HEK293 (cell line): Measurements from ENCODE around the gene AOC3.

ENCODE experiments used
- CTCF ChIA-PET: fragments of 350-600 bp; formaldehyde crosslinking; extraction: SDS; loops from one replicate; lab custom pipeline; 2021; ENCODE audit warnings: antibody characterized with exemption; lab: Yijun Ruan, JAX
- POLR2A ChIA-PET: fragments of 300-600 bp; formaldehyde crosslinking; extraction: SDS; loops from one replicate; lab custom pipeline; 2020; ENCODE audit warnings: antibody characterized with exemption, inconsistent platforms; lab: Yijun Ruan, JAX
- H3K27ac ChIP-seq: fragments of 200-500 bp; sonication (Bioruptor generic); 2 replicates; pipeline ENCODE4 v1.5.1; 2014; ENCODE audit warnings: low read depth, low read length, control low read depth, inconsistent platforms; ENCODE audit errors: extremely low read depth
- H3K36me3 ChIP-seq, 2 experiments: fragments of 200-500 bp in 1 of 2; sonication (Bioruptor generic) in 1 of 2; 1 replicate in 1 of 2; 2 replicates in 1 of 2; pipeline ENCODE4 v1.5.1; 2014 to 2017; ENCODE audit warnings: inconsistent platforms in 2 of 2, low read length in 2 of 2; ENCODE audit not compliant: control insufficient read depth in 2 of 2, insufficient read depth in 1 of 2
- H3K4me1 ChIP-seq: fragments of 200-500 bp; sonication (Bioruptor generic); 2 replicates; pipeline ENCODE4 v1.5.1; 2014; ENCODE audit warnings: mild to moderate bottlenecking, low read length, inconsistent platforms; ENCODE audit not compliant: control insufficient read depth, insufficient read depth
- H3K4me3 ChIP-seq: 2 replicates; pipeline ENCODE4 v1.5.1; 2011; ENCODE audit warnings: low read depth, mild to moderate bottlenecking, control low read depth, low read length, moderate library complexity
- H3K9me3 ChIP-seq: fragments of 200-500 bp; sonication (Bioruptor generic); 2 replicates; pipeline ENCODE4 v1.5.1; 2014; ENCODE audit warnings: low read depth, low read length, inconsistent platforms; ENCODE audit not compliant: control insufficient read depth, insufficient read depth
- GLI2 ChIP-seq: fragments of 450-650 bp; formaldehyde crosslinking; IDR thresholded peaks from 2 replicates; pipeline ENCODE4; 2017; ENCODE audit warnings: missing biosample characterization, missing genetic modification characterization, low read depth, borderline replicate concordance
- GLIS1 ChIP-seq: fragments of 450-650 bp; formaldehyde crosslinking; IDR thresholded peaks from 2 replicates; pipeline ENCODE4 v1.5.1; 2016; ENCODE audit warnings: missing biosample characterization, missing genetic modification characterization
- MZF1 ChIP-seq: fragments of 450-650 bp; formaldehyde crosslinking; IDR thresholded peaks from 2 replicates; pipeline ENCODE4 v1.5.1; 2017; ENCODE audit warnings: missing biosample characterization, missing genetic modification characterization, borderline replicate concordance
- OSR2 ChIP-seq: fragments of 450-650 bp; formaldehyde crosslinking; IDR thresholded peaks from 2 replicates; pipeline ENCODE4 v1.5.1; 2016; ENCODE audit warnings: missing biosample characterization, missing genetic modification characterization
- WT1 ChIP-seq: fragments of 450-650 bp; formaldehyde crosslinking; IDR thresholded peaks from 2 replicates; pipeline ENCODE4 v1.5.1; 2016; ENCODE audit warnings: missing biosample characterization, missing genetic modification characterization
- ZBTB17 ChIP-seq: fragments of 450-650 bp; formaldehyde crosslinking; IDR thresholded peaks from 2 replicates; pipeline ENCODE4 v1.5.1; 2016; ENCODE audit warnings: missing biosample characterization, missing genetic modification characterization
- ZBTB44 ChIP-seq: fragments of 450-650 bp; IDR thresholded peaks from 2 replicates; pipeline ENCODE4 v1.5.1; 2018; ENCODE audit warnings: missing biosample characterization, mild to moderate bottlenecking, missing genetic modification characterization
- ZBTB7A ChIP-seq: fragments of 450-650 bp; formaldehyde crosslinking; IDR thresholded peaks from 2 replicates; pipeline ENCODE4 v1.5.1; 2016; ENCODE audit warnings: low read depth, missing biosample characterization, missing genetic modification characterization
- ZFP37 ChIP-seq: fragments of 450-650 bp; formaldehyde crosslinking; IDR thresholded peaks from 2 replicates; pipeline ENCODE4 v1.5.1; 2016; ENCODE audit warnings: missing biosample characterization, missing genetic modification characterization
- ZIC2 ChIP-seq: fragments of 450-650 bp; formaldehyde crosslinking; IDR thresholded peaks from 2 replicates; pipeline ENCODE4 v1.5.1; 2016; ENCODE audit warnings: missing biosample characterization, missing genetic modification characterization
- ZNF132 ChIP-seq: fragments of 450-650 bp; formaldehyde crosslinking; IDR thresholded peaks from 2 replicates; pipeline ENCODE4 v1.5.1; 2017; ENCODE audit warnings: missing biosample characterization, missing genetic modification characterization, borderline replicate concordance
- ZNF140 ChIP-seq: fragments of 450-650 bp; formaldehyde crosslinking; IDR thresholded peaks from 2 replicates; pipeline ENCODE4 v1.5.1; 2016; ENCODE audit warnings: missing biosample characterization, missing genetic modification characterization
- ZNF280D ChIP-seq: fragments of 450-650 bp; formaldehyde crosslinking; IDR thresholded peaks from 2 replicates; pipeline ENCODE4 v1.5.1; 2016; ENCODE audit warnings: missing biosample characterization, missing genetic modification characterization
- ZNF394 ChIP-seq: fragments of 450-650 bp; formaldehyde crosslinking; IDR thresholded peaks from 2 replicates; pipeline ENCODE4 v1.5.1; 2016; ENCODE audit warnings: missing biosample characterization, missing genetic modification characterization, mild to moderate bottlenecking, moderate library complexity, borderline replicate concordance
- ZNF548 ChIP-seq: fragments of 450-650 bp; formaldehyde crosslinking; IDR thresholded peaks from 2 replicates; pipeline ENCODE4 v1.5.1; 2016; ENCODE audit warnings: missing biosample characterization, missing genetic modification characterization
- ZNF558 ChIP-seq: fragments of 450-650 bp; formaldehyde crosslinking; IDR thresholded peaks from 2 replicates; pipeline ENCODE4 v1.5.1; 2016; ENCODE audit warnings: missing biosample characterization, missing genetic modification characterization
- ZNF561 ChIP-seq: fragments of 450-650 bp; IDR thresholded peaks from 2 replicates; pipeline ENCODE4 v1.5.1; 2018; ENCODE audit warnings: missing biosample characterization, missing genetic modification characterization, borderline replicate concordance
- ZNF623 ChIP-seq: fragments of 450-650 bp; formaldehyde crosslinking; IDR thresholded peaks from 2 replicates; pipeline ENCODE4 v1.5.1; 2016; ENCODE audit warnings: missing biosample characterization, missing genetic modification characterization
- ZNF624 ChIP-seq: fragments of 450-650 bp; formaldehyde crosslinking; IDR thresholded peaks from 2 replicates; pipeline ENCODE4 v1.5.1; 2017; ENCODE audit warnings: missing biosample characterization, missing genetic modification characterization
- ZNF654 ChIP-seq: fragments of 450-650 bp; formaldehyde crosslinking; IDR thresholded peaks from 2 replicates; pipeline ENCODE4 v1.5.1; 2016; ENCODE audit warnings: low read depth, missing biosample characterization, missing genetic modification characterization
- ZNF76 ChIP-seq: fragments of 450-650 bp; formaldehyde crosslinking; IDR thresholded peaks from 2 replicates; pipeline ENCODE4; 2016; ENCODE audit warnings: low read depth, missing biosample characterization, missing genetic modification characterization, borderline replicate concordance
- ZNF837 ChIP-seq: fragments of 450-650 bp; formaldehyde crosslinking; IDR thresholded peaks from 2 replicates; pipeline ENCODE4 v1.5.1; 2016; ENCODE audit warnings: missing biosample characterization, missing genetic modification characterization
- ZSCAN4 ChIP-seq: fragments of 450-650 bp; formaldehyde crosslinking; IDR thresholded peaks from 2 replicates; pipeline ENCODE4 v1.5.1; 2017; ENCODE audit warnings: missing biosample characterization, missing genetic modification characterization
- TF ChIP-seq, protein P1 (sequence below): fragments of 450-650 bp; formaldehyde crosslinking; IDR thresholded peaks from 2 replicates; pipeline ENCODE4 v1.5.1; 2016; ENCODE audit warnings: missing biosample characterization, missing genetic modification characterization, borderline replicate concordance
- TF ChIP-seq, protein P2 (sequence below): fragments of 450-650 bp; formaldehyde crosslinking; IDR thresholded peaks from 2 replicates; pipeline ENCODE4 v1.5.1; 2016; ENCODE audit warnings: missing biosample characterization, missing genetic modification characterization

The AOC3 gene

DNA sequence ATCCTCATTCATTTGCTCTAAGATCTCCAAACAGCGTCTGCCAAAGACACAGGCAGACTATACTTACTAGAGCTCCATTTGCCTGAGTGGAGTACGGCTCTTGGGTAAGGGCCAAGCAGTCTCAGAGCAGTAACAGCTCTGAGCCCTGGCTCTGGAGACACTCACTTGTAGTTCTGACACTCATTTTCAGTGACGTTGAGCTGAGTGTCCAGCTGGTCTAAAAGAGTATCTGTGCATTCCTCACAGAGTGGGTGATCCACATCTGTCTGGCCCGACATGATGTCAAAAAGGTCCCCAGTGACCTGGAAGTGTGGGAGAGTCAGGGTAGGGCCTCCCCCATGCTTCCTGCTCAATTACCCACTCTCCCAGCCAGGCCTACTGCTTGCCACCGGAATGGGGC is 32.6 kb upstream of the AOC3 start (continued):
- TF ChIP-seq ZNF623 (no peak), ZBTB7A (tag by site-specific recombination) (no peak), ZNF624 (tag by site-specific recombination) (no peak), ZNF394 (no peak)
- TF ChIP-seq, protein P1, sequence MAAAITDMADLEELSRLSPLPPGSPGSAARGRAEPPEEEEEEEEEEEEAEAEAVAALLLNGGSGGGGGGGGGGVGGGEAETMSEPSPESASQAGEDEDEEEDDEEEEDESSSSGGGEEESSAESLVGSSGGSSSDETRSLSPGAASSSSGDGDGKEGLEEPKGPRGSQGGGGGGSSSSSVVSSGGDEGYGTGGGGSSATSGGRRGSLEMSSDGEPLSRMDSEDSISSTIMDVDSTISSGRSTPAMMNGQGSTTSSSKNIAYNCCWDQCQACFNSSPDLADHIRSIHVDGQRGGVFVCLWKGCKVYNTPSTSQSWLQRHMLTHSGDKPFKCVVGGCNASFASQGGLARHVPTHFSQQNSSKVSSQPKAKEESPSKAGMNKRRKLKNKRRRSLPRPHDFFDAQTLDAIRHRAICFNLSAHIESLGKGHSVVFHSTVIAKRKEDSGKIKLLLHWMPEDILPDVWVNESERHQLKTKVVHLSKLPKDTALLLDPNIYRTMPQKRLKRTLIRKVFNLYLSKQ (tag by site-specific recombination), result no peak

DNA sequence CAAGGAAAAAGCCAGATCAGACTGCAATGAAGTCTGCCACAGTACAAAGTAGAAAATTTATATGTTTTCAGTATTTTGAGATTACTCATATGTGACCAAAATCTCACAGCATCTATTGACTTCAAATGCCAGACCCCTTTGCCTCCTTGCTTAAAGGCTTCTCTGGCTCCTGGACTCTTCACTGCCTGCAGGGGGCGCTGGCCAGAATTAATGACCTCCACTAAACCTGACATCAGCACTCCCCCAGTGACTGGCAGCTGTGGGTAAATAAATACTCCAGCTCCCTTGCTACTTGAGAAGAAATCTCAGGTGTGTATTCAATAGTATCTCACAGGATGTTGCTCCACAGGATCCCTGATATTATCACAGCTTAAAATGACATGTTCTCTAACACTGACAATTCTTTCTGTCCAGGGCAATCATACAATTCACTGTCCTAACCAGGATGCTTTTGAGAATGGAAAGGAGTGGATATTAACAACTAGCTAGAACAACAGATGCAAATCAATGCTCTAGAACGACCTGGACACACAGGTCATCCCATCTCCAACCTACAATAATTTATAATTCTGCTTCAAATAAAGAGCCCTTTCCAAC is 31.0 kb upstream of the AOC3 start:
- peaks cover 69 to 76% of the 10 kb centered on the region in 2 experiments for H3K36me3 ChIP-seq
- peak; percentile 19; the same call in 1 of the 2 replicates for TF ChIP-seq ZNF654
- no peak for TF ChIP-seq MZF1
- 0 out of 2 replicates have a peak, but pooled peaks have one; percentile 7 for TF ChIP-seq ZBTB44 (tag by site-specific recombination)
- TF ChIP-seq OSR2, result no peak
- TF ChIP-seq GLIS1 (tag by site-specific recombination), result peak; percentile 41; the same call in 1 of the 2 replicates
- 0 out of 2 replicates have a peak, but pooled peaks have one; percentile 20 for TF ChIP-seq WT1 (tag by site-specific recombination)
- ChIA-PET CTCF (interaction anchor here (0.6 to 8.2 kb wide), 35 partner anchors 9 to 1252 kb away, joined by 3 to 52 read pairs (median 4); partner anchors contain the start of genes CNTD1, COA3 and PSME3), POLR2A (interaction anchor here (2.0 kb wide), 1 partner anchor 13 kb away, joined by 9 read pairs; the partner anchor contains the start of gene PSME3)
- no peak overlapping the region for H3K27ac ChIP-seq
- no peak overlapping the region for H3K4me3 ChIP-seq
- no peaks in the 10 kb centered on the region for H3K9me3 ChIP-seq
- peaks cover 4% of the 10 kb centered on the region; the same call in 1 of the 2 replicates for H3K4me1 ChIP-seq

GRCh38 chr17:42821176-42821575 is 29.8 kb upstream of the AOC3 start:
- Histone ChIP-seq H3K27ac (no peak overlapping the region), H3K36me3 (peaks cover 58 to 65% of the 10 kb centered on the region in 2 experiments), H3K9me3 (no peaks in the 10 kb centered on the region), H3K4me3 (no peak overlapping the region), H3K4me1 (0 out of 2 replicates have a peak, but pooled peaks cover 4% of the 10 kb centered on the region)
- POLR2A ChIA-PET, result interaction anchor here (0.5 kb wide), 1 partner anchor 545 kb away, joined by 3 read pairs; no protein-coding TSS in a partner anchor
- CTCF ChIA-PET, result interaction anchor here (0.5 to 8.2 kb wide), 18 partner anchors 11 to 243 kb away, joined by 3 to 52 read pairs (median 6); partner anchors contain the start of genes CNTD1, COA3, PSME3 and WNK4
- no peak for TF ChIP-seq ZSCAN4
- no peak for TF ChIP-seq ZNF548 (tag by site-specific recombination)
- no peak for TF ChIP-seq ZNF132
- TF ChIP-seq GLI2 (tag by site-specific recombination), result no peak
- no peak for TF ChIP-seq ZFP37 (tag by site-specific recombination)
- no peak for TF ChIP-seq ZNF280D (tag by site-specific recombination)
- no peak for TF ChIP-seq ZNF837 (tag by site-specific recombination)
- TF ChIP-seq, protein P2, sequence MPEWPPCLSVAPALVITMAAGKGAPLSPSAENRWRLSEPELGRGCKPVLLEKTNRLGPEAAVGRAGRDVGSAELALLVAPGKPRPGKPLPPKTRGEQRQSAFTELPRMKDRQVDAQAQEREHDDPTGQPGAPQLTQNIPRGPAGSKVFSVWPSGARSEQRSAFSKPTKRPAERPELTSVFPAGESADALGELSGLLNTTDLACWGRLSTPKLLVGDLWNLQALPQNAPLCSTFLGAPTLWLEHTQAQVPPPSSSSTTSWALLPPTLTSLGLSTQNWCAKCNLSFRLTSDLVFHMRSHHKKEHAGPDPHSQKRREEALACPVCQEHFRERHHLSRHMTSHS (tag by site-specific recombination), result no peak
- TF ChIP-seq ZBTB17 (tag by site-specific recombination), result no peak
- no peak for TF ChIP-seq ZIC2
- TF ChIP-seq ZNF561, result no peak
- TF ChIP-seq ZNF558, result no peak
- TF ChIP-seq ZNF76 (tag by site-specific recombination), result no peak
- TF ChIP-seq ZNF140 (tag by site-specific recombination), result no peak
- no peak for TF ChIP-seq ZNF654
